22Rv1 (cell line): ENCODE results near the gene ACTR3C.

Source experiments
- ZFX ChIP-seq: fragments of 450-650 bp; IDR thresholded peaks from 2 replicates; pipeline ENCODE4 v1.6.1; 2017; ENCODE audit warnings: antibody characterized with exemption, borderline replicate concordance
- TF ChIP-seq, protein P1 (sequence below): fragments of 450-650 bp; IDR thresholded peaks from 2 replicates; pipeline ENCODE4 v1.5.1; 2017; ENCODE audit warnings: mild to moderate bottlenecking

- TF ChIP-seq, protein P1, sequence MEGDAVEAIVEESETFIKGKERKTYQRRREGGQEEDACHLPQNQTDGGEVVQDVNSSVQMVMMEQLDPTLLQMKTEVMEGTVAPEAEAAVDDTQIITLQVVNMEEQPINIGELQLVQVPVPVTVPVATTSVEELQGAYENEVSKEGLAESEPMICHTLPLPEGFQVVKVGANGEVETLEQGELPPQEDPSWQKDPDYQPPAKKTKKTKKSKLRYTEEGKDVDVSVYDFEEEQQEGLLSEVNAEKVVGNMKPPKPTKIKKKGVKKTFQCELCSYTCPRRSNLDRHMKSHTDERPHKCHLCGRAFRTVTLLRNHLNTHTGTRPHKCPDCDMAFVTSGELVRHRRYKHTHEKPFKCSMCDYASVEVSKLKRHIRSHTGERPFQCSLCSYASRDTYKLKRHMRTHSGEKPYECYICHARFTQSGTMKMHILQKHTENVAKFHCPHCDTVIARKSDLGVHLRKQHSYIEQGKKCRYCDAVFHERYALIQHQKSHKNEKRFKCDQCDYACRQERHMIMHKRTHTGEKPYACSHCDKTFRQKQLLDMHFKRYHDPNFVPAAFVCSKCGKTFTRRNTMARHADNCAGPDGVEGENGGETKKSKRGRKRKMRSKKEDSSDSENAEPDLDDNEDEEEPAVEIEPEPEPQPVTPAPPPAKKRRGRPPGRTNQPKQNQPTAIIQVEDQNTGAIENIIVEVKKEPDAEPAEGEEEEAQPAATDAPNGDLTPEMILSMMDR, result no peak
- TF ChIP-seq ZFX, result no peak
Observed at GRCh38 chr7:150363872-150364271, 40.5 kb upstream of the ACTR3C start.
